HCT116 (cell line): Measurements from ENCODE around the gene VAV2. TPM values are rescaled to one million over a fixed set of nuclear protein-coding genes. Genes with fewer than 3 reads are reported as not detected.

Source experiments
- ATAC-seq: fragments of 200-7000 bp; cut with Tn5 transposase; 2 replicates; pipeline ENCODE4 v1.9.1; 2020; ENCODE audit warnings: mild to moderate bottlenecking, moderate library complexity
- BruUV-seq: library from RNA; stranded (reverse); fragments of 400-500 nt; replicated peaks from 2 replicates; lab custom pipeline; 2021; lab: Mats Ljungman, UMichigan
- CTCF ChIA-PET: fragments of 300-600 bp; sonication (Branson Sonifier 250); formaldehyde crosslinking; loops from one replicate; lab custom pipeline; 2021; ENCODE audit warnings: antibody characterized with exemption; lab: Charles Lee
- POLR2A ChIA-PET: fragments of 300-600, 350-600 bp; sonication (Branson Sonifier 250); formaldehyde crosslinking; loops from one replicate; lab custom pipeline; 2021; ENCODE audit warnings: antibody characterized with exemption; lab: Charles Lee
- RAD21 ChIA-PET, 2 experiments: fragments of 300-600 bp; sonication (Branson Sonifier 250); formaldehyde crosslinking; loops; one replicate each; lab custom pipeline; 2023; ENCODE audit warnings: low total read pairs in 2 of 2; ENCODE audit not compliant: uncharacterized antibody in 2 of 2, unreplicated experiment in 2 of 2, low non-redundant PET in 1 of 2; lab: Charles Lee
- DNase-seq: peaks from one replicate; pipeline ENCODE4 v3.0.0-alpha.2; 2010; ENCODE audit warnings: low read depth, low spot score
- H2AFZ ChIP-seq: fragments of 200-600 bp; shearing (Covaris generic), sonication (generic); 2 replicates; pipeline ENCODE4 v1.6.1; 2017; ENCODE audit warnings: low read depth, mixed run types, mixed read lengths, antibody characterized with exemption, low read length; ENCODE audit not compliant: poor library complexity, severe bottlenecking
- H3K27ac ChIP-seq: 2 replicates; pipeline ENCODE4 v1.5.1; 2012; ENCODE audit warnings: low read depth, low read length
- H3K27me3 ChIP-seq: fragments of 200-600 bp; sonication (generic); 2 replicates; pipeline ENCODE4 v1.6.1; 2016; ENCODE audit warnings: mixed run types, low read length, mixed read lengths; ENCODE audit not compliant: insufficient read depth
- H3K36me3 ChIP-seq, 2 experiments: fragments of 200-500 bp in 1 of 2; fragments of 200-600 bp in 1 of 2; sonication (Bioruptor generic) in 1 of 2; sonication (generic) in 1 of 2; 2 replicates each; pipeline versions ENCODE4 v1.5.1 to v1.6.1; 2014 to 2016; ENCODE audit warnings: low read length in 2 of 2, inconsistent platforms in 1 of 2, mixed read lengths in 1 of 2, mixed run types in 1 of 2; ENCODE audit not compliant: insufficient read depth in 2 of 2, control insufficient read depth in 1 of 2
- H3K4me1 ChIP-seq, 2 experiments: fragments of 200-600 bp in 1 of 2; sonication (generic) in 1 of 2; 2 replicates each; pipeline versions ENCODE4 v1.5.1 to v1.6.1; 2012 to 2017; ENCODE audit warnings: low read length in 2 of 2, inconsistent platforms in 1 of 2, mild to moderate bottlenecking in 1 of 2, mixed read lengths in 1 of 2, mixed run types in 1 of 2, moderate library complexity in 1 of 2; ENCODE audit not compliant: insufficient read depth in 2 of 2, control insufficient read depth in 1 of 2
- H3K4me2 ChIP-seq: fragments of 200-600 bp; sonication (generic); 2 replicates; pipeline ENCODE4 v1.6.1; 2017; ENCODE audit warnings: mixed run types, low read length, mixed read lengths
- H3K4me3 ChIP-seq, 2 experiments: fragments of 200-600 bp in 1 of 2; sonication (generic) in 1 of 2; replicated peaks in 1 of 2; 2 replicates each; pipeline ENCODE4 v1.5.1; 2011 to 2016; ENCODE audit warnings: low read length in 2 of 2, control low read depth in 1 of 2, low read depth in 1 of 2, mild to moderate bottlenecking in 1 of 2, mixed read lengths in 1 of 2, mixed run types in 1 of 2
- H3K79me2 ChIP-seq: fragments of 200-600 bp; sonication (generic); 2 replicates; pipeline ENCODE4 v1.6.1; 2017; ENCODE audit warnings: mild to moderate bottlenecking, mixed run types, low read length, moderate library complexity, mixed read lengths; ENCODE audit not compliant: insufficient read depth
- H3K9ac ChIP-seq: fragments of 200-600 bp; sonication (generic); 2 replicates; pipeline ENCODE4 v1.6.1; 2016; ENCODE audit warnings: low read length, mixed read lengths
- H3K9me2 ChIP-seq: fragments of 200-600 bp; sonication (generic), shearing (Covaris generic); 2 replicates; pipeline ENCODE4 v1.6.1; 2017; ENCODE audit warnings: mixed run types, mild to moderate bottlenecking, moderate library complexity; ENCODE audit not compliant: insufficient read depth
- H3K9me3 ChIP-seq, 2 experiments: fragments of 200-500 bp in 1 of 2; fragments of 200-600 bp in 1 of 2; sonication (Bioruptor generic) in 1 of 2; sonication (generic) in 1 of 2; 2 replicates each; pipeline ENCODE4 v1.6.1; 2014 to 2017; ENCODE audit warnings: low read length in 2 of 2, mixed read lengths in 2 of 2, inconsistent platforms in 1 of 2, low read depth in 1 of 2, mild to moderate bottlenecking in 1 of 2, mixed run types in 1 of 2, moderate library complexity in 1 of 2; ENCODE audit not compliant: control insufficient read depth in 1 of 2, insufficient read depth in 1 of 2
- H4K20me1 ChIP-seq: fragments of 200-600 bp; sonication (generic), shearing (Covaris generic); 2 replicates; pipeline ENCODE4 v1.6.1; 2017; ENCODE audit warnings: mixed run types, mild to moderate bottlenecking, moderate library complexity; ENCODE audit not compliant: insufficient read depth
- ATF3 ChIP-seq: IDR thresholded peaks from 2 replicates; pipeline ENCODE4 v1.6.1; 2012
- CEBPB ChIP-seq: IDR thresholded peaks from 2 replicates; pipeline ENCODE4 v1.6.1; 2012; ENCODE audit warnings: low read depth
- CTCF ChIP-seq, 3 experiments: fragments of 200-600 bp in 1 of 3; sonication (generic) in 1 of 3; IDR thresholded peaks in 2 of 3; conservative IDR thresholded peaks in 1 of 3; 2 replicates each; pipeline ENCODE4 v1.5.1; 2012 to 2017; ENCODE audit warnings: low read depth in 2 of 3, low read length in 2 of 3, antibody characterized with exemption in 1 of 3, borderline replicate concordance in 1 of 3, control low read depth in 1 of 3, mild to moderate bottlenecking in 1 of 3, mixed read lengths in 1 of 3, mixed run types in 1 of 3, moderate library complexity in 1 of 3; ENCODE audit not compliant: insufficient read depth in 1 of 3
- ELF1 ChIP-seq: IDR thresholded peaks from 2 replicates; pipeline ENCODE4 v1.6.1; 2012; ENCODE audit warnings: low read depth, borderline replicate concordance
- EZH2 ChIP-seq: fragments of 200-600 bp; sonication (generic); IDR thresholded peaks from 2 replicates; pipeline ENCODE4 v1.6.1; 2017; ENCODE audit warnings: antibody characterized with exemption, mixed run types
- EZH2phosphoT487 ChIP-seq: fragments of 200-600 bp; IDR thresholded peaks from 2 replicates; pipeline ENCODE4 v1.6.1; 2018; ENCODE audit warnings: antibody characterized with exemption, borderline replicate concordance
- POLR2A ChIP-seq: IDR thresholded peaks from 2 replicates; pipeline ENCODE4 v1.7.0; 2011; ENCODE audit warnings: borderline replicate concordance; ENCODE audit not compliant: insufficient read depth, insufficient read length; ENCODE audit errors: extremely low read depth
- RAD21 ChIP-seq: IDR thresholded peaks from 2 replicates; pipeline ENCODE4 v1.6.1; 2012; ENCODE audit warnings: low read depth, mild to moderate bottlenecking
- REST ChIP-seq: IDR thresholded peaks from 2 replicates; pipeline ENCODE4 v1.6.1; 2012; ENCODE audit warnings: low read depth
- SIN3A ChIP-seq: IDR thresholded peaks from 2 replicates; pipeline ENCODE4 v1.6.1; 2012; ENCODE audit warnings: low read depth
- SP1 ChIP-seq: IDR thresholded peaks from 2 replicates; pipeline ENCODE4 v1.6.1; 2012; ENCODE audit warnings: low read depth
- ZFX ChIP-seq: fragments of 450-650 bp; IDR thresholded peaks from 2 replicates; pipeline ENCODE4 v1.6.1; 2017
- ZNF274 ChIP-seq: fragments of 200-500 bp; sonication (Bioruptor generic); IDR thresholded peaks from 2 replicates; pipeline ENCODE4 v1.6.1; 2014; ENCODE audit warnings: mild to moderate bottlenecking, low read depth, low read length, inconsistent platforms
- intact Hi-C: fragments of 100-400 bp; cut with micrococcal nuclease; formaldehyde crosslinking; loops from 2 replicates; pipeline ENCODE4 v1.10.0; 2022
- total RNA-seq: library from RNA; stranded (reverse); gene quantifications from one replicate; pipeline ENCODE4 v1.2.1, GENCODE V29; 2021; ENCODE audit not compliant: unreplicated experiment

VAV2 gene
- total RNA-seq, 1 experiment from 2014 or later, result 33.2 TPM

DNA sequence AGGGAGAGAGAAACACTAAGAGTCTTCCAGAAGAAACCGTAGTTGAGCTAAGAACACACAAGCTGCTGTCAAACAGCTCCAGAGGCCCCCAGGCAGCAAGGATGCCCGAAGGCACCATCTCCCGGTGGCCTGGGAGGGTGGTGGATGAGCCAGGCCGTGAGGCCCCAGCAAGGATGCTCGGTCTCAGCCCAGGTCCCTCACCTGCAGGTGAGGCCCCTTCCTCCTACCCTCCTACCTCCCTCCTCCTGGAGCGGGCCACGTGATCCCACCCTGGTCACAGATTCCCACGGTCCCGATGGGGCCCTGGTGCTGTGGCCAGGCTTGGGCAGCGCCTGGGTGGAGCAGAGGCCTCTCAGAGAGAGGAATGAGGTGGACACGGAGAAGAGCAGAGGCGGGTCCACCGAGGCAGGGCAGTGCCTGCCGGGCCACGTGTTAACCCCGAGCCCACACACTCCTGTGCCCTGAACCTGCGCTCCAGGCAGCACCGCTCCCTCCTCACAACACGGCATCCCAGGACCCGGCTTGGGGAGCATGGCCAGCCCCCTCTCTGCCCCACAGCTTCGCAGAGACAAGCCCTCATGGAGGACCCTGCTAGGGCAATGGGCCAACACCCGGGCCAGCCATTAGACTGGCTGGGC lies 158.6 kb downstream of the VAV2 start:
- H3K4me3 ChIP-seq, result no peak overlapping the region
- H3K27me3 ChIP-seq, result no peaks in the 10 kb centered on the region
- H2AFZ ChIP-seq, result no peak overlapping the region
- ChIA-PET POLR2A (no interaction called here), RAD21 (no interaction called here), CTCF (no interaction called here)
- H4K20me1 ChIP-seq, result no peaks in the 10 kb centered on the region
- DNase-seq, result no peak
- H3K4me1 ChIP-seq, result no peaks in the 10 kb centered on the region
- H3K36me3 ChIP-seq, result no peaks in the 10 kb centered on the region
- no peaks in the 10 kb centered on the region for H3K9me3 ChIP-seq
- TF ChIP-seq POLR2A (no peak), CEBPB (no peak), ZNF274 (no peak), REST (no peak), SP1 (no peak), EZH2 (no peak), EZH2phosphoT487 (no peak), SIN3A (no peak), RAD21 (no peak), ZFX (no peak), CTCF (IDR thresholded peaks at IDR 0.05 in 2 of 3, conservative IDR thresholded peaks at IDR 0.05 in 1 of 3; ENCODE audit: borderline replicate concordance in 1 of 3, insufficient read depth in 1 of 3, low read depth in 2 of 3, low read length in 2 of 3) (no peak), ELF1 (no peak), ATF3 (no peak)
- no peaks in the 10 kb centered on the region for H3K9me2 ChIP-seq
- no TSS peak for BruUV-seq
- no peaks in the 10 kb centered on the region for H3K79me2 ChIP-seq
- ATAC-seq, result no peak
- intact Hi-C loops, result no loop called here
- no peak overlapping the region for H3K9ac ChIP-seq
- H3K27ac ChIP-seq, result no peak overlapping the region
- H3K4me2 ChIP-seq, result no peak overlapping the region
